Skin of body (tissue), 2 donors: ENCODE measurements around the gene ZNF777. TPM values are rescaled to one million over a fixed set of nuclear protein-coding genes. Genes with fewer than 3 reads are reported as not detected.
"Not testable (repeated sequence)": the region's sequence is repeated elsewhere in the genome, so short reads cannot be mapped to it uniquely, and the experiment has no call there.

Source experiments
- DNase-seq: peaks from one replicate; lab custom pipeline; 2025; lab: John Stamatoyannopoulos, UW
- total RNA-seq: library from RNA; depleted of rRNA; stranded (reverse); fragments of >200 nt; gene quantifications from one replicate; pipeline ENCODE4 v1.2.3, GENCODE V29; 2014

The ZNF777 gene
- 3.4 TPM for total RNA-seq

DNA sequence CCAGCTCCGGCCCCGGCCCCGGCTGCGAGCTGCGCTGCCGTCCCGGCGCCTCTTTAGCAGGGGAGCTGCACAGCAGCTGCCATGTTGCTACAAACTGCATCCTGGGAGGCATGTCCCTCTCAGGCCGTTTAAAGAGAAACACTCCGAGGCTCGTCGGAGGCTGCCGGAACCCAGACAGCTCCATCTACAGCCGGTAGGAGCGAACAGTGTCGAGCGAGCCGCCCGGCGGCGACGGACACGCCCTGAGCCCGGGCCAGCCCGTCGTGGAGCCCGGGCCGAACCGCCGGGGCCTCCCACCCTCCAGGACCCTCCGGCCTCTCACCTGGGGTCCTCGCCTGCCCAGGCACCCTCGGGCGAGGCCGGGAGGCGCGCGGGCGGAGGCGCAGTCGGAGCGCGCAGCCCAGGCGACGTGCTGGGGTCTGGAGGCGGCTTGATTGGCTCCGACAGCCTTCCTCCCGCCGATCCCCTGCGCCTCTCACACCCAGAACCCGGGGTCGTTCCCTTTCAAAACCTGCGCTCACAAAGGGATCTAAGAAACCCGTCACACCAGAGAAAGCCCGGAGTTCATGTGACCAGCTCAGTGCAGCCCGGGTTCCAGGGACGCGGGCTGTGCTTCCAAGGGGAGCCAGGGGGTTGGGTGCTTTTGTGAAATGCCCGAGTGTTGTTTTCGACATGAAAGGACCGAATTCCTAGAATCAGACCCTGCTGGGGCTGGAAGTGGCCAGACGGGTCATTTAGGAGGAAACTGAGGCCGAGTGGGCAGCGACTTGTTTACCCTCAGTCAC lies at the start of gene ZNF777:
ZNF777 (minus strand) TSS at position 570 of the 785 bp plus-strand sequence. CDS start 5,040 bp downstream, outside the sequence.
- DNase-seq: peak; percentile 57

DNA sequence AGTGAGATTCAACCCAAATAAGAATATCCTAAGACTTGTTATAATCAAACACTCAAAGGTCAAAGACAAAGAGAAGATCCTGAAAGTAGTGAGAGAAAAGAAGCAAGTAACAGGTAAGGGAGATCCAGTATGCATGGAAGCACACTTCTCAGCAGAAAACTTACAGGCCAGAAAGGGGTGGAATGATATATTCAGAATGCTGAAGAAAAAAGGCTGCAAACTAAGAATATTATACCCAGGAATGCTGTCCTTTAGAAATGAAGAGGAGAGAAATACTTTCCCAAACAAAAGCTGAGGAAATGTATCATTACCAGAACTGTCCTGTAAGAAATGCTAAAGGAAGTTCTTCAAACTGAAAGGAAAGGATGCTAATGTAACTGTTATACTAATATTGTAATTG lies 49.4 kb upstream of the ZNF777 start:
- DNase-seq: no peak

DNA sequence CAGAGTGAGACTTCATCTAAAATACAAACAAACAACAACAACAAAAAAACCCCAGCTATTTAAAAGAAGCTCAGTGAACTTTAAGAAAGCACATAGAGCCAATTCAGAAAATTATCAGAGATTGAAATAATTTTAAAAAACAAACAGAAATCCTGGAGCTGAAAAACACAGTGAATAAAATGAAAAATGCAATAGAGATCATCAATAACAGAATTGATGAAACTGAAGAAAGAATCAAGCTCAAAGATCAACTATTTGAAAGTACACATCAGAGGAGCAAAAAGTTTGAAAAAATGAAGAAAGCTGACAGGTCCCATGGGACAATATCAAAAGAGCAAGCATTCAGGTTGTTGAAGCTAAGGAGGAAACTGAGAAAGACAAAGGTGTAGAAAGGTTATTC lies 48.9 kb upstream of the ZNF777 start:
- no peak for DNase-seq

DNA sequence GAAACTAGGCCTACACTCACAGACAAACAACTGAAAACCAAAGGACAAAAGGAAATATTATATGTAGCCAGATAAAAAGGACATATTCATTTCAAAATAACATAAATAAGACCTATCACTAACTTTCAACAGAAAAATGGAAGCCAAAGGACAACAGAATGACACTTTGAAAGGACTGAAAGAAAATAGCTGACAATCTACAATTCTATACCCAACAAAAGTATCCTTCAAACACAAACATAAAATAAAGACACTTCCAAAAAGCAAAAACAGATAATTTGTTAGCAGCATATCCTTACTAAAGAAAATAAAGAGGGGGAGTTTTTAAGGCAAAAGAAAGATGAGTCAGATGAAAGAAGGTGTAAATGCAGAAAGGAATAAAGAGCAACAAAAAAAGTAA lies 44.7 kb upstream of the ZNF777 start:
- no peak for DNase-seq

DNA sequence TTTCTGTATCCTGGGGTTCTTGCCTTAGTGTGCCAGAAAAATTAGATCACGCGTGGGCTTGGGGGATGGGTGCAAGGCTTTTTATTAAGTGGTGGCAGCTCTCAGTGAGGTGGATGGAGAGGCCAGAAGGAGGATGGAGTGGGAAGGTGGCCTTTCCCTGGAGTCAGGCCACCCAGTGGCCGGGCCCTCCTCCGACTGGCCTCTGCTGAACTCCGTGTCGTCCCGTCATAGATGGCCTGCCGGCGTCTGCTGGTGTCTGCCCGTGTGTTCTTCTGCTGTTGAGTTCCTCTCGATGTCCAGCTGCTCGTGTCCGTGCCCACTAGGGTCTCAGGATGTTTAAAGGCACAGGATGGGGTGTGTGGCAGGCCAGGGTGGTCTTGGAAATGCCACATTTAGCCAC lies 40.8 kb upstream of the ZNF777 start:
- no peak for DNase-seq

DNA sequence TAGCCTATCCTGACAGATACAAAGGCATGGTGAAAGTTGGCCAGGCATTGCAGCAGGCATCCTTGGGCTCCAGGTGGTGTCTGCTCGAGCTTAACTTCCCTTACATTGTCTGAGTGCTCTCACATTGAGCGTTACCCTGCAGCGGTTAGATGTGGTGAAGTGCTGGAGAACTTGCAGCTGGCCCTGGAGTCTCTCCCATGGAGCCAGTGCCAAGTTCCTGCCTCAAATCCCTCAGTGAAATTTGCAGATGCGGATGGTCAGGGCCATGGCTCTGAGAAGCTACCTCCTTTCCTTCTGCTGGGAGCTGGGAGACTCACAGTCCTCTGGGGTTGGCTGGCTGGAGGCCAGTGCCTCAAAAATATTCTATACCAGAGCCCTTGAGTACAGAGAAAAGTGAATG lies 40.0 kb upstream of the ZNF777 start:
- DNase-seq: no peak

DNA sequence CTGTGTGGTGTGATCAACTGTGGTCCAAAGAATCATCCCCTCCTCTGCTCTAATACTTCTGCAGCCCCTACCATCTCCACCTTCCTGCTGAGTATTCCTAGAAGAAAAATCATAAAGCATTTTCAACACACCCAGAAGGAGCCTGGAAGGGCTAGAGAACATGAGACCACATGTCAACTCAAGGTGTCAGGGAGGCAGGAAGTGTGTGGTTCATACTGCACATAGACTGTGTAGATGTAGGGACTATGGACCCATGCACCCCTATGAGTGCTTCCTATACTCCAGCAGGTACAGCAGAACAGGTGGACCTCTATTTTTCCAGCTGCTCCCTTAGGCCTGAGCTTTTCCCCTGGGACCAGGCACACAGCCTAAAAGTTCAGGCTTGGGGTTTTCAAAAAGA lies 39.3 kb upstream of the ZNF777 start:
- no peak for DNase-seq

DNA sequence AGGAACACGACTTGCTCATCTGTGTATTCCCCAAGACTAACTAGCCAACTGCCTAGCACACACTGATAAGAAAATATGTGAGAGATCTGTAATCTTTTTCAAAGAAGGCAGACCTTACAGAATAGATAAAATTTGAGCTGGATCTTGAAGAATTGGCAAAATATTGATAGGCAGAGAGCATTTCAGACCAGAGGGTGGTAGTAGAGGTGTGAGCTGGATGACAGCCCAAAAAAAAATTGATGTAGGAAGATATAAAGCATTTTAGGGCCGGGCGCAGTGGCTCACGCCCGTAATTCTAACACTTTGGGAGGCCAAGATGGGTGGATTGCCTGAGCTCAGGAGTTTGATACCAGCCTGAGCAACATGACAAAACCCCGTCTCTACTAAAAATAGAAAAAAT lies 37.9 kb upstream of the ZNF777 start:
- no peak for DNase-seq

DNA sequence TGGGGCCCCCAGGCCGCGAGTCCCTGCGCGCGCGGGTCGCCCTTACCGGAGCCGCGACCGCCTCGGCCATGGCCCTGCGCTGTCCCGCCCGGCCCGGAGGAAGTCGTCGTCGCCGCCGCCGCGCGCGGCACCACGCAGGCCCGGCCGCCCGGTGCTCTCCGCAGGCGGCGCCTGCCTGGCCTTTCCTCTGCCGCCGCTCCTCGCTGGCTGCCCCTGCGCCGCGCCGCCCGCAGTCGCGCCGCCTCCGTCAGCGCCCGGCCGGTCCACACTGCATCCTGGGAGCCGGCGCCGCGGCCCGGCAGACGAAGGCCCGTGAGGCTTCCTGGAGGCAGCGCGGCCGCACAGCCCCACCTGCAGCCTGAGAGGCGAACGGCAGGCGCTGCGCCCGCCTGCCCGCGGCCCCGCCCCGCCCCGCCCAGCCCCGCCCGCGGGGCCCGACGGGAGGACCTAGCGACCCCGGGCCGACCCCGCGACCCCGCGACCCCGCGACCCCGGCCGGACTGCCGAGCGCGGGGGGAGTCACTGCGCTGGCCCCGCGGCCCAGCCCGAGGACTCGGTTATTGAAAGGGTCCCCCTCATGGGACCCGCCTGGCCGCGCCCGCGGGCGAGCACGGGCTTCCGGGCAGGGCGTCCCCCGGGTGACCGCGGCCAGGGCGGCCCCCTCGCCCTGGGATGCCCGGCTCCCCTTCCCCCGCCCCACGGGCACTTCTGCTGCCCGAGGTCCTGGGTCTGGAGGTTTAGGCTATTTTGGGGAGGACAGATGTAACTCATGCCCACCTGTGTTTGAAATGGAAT lies 36.8 kb upstream of the ZNF777 start, which contains the start of gene ZNF746:
ZNF746 (minus strand) TSS at position 343 of the 795 bp plus-strand sequence; CDS start at position 70, 273 bp downstream.
- peak; percentile 39 for DNase-seq

DNA sequence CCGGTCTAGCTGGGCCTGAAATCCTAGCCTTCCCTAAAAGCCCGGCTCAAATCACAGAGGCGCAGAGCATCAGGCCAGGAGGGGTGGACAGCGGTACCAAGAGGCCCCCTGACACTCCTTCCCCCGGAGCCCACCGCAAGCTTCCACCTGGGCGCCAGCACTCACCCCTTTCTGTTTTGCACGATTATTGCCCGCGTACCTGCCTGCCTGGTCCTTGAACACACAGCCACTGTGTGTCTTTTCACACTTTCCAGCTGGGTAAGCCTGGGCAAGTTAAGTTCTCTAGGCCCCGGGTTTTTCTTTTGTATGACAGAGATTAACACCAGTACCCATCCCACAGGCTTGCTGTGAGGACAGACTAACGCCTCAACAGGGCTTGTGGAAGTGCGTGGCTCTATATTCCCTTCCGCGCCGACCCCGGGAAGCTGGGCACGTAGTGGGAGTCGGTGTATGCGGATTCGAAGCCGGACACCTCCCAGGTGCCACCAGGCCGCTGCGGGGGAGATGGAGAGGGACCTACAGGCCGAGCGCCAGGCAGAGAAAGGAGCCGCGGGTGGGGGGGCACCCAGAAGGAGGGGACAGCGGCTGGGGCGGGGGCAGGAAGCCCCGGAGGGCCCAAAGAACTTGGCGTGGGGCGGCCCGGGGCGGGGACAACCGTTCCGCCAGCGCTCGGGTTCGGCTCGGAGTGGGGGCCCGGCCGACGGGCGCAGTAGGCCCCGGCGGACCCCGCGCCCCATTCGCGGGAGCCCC lies 36.0 kb upstream of the ZNF777 start:
- DNase-seq: no peak

DNA sequence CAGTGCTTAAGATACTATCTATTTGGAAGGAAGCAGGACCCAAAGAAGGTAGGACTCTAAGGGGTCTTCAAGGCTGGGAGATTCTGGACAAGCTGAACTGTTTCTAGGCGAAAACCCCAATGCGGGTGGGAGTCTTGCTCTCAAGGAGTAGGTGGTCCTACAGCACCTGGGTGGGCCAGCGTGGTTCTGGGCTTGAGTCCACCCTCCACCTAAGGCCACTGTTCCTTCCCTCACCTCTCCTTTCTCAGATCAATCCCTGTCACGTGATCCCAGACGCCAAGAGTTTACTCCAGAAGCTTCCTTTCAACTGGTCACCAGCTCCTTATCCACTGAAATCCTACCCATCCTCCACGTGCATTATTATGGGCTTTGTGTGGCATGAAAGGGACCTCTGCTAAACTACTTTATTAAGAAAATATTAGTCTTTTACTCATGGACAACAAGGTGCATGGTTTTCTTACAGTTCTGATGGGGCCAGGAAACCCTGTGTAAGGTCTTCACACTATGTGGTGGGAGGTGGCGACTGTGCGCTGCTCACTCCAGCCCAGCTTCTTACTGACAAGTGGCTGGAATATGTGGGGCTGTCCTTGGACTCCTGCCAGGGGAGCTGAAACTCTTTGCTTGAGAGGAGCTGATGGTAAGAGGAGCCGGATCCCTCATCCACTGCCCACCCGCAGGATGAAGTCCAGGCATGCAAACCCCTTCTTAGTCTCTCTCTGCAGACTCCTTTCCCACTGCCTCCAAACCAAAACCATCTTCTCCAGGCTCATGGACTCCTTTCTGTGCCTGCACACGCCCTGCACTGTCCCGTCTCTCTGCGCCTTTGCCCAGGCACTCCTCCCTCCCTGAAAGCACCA lies 35.2 kb upstream of the ZNF777 start:
- peak; percentile 45 for DNase-seq

DNA sequence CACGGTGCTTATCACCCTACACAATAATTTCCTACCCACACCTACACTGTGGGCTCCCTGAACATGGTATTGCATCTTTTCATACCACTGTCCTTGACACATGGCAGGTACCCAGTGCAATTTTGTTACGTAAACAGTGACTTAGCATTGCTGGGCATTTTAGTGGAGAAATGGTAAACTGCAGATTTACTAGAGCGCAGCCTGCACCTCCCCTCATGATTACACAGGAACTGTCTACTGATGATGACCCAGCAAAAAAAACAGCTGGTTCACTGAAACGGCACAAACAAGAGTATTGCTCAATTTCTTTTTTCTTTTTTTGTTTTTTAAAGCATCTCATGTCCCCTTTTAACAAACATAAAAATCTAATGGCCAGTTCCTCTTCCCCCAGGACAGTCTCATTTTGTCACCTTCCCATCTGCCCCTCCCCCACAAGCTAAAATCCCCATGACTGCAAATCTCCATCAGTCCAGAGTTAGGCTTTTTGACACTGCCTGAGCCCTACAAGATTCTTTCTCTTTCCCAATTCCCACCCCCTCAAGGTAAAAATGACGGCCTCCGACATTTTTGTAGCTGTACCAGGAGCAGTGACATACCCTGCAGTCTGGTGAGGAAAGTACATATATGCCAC lies 34.0 kb upstream of the ZNF777 start:
- no peak for DNase-seq

DNA sequence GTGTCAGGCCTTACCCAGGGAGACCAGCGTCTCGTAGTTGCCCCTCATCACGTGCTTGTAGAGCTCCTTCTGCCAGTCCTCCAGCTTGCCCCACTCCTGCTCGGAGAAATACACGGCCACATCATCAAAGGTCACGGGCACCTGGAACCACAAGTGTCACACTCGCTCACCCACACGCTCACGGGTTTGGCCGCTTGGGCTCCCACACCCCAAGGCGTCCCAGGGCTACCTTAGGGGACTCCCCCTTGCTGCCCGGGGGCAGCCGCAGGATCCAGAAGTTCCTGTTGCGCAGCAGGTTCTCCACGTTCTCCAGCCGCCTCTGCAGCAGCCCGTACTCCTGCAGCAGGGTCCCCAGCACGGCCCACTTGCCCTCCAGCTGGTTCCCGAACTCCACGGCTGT lies 33.1 kb upstream of the ZNF777 start:
- DNase-seq: not testable (repeated sequence)

DNA sequence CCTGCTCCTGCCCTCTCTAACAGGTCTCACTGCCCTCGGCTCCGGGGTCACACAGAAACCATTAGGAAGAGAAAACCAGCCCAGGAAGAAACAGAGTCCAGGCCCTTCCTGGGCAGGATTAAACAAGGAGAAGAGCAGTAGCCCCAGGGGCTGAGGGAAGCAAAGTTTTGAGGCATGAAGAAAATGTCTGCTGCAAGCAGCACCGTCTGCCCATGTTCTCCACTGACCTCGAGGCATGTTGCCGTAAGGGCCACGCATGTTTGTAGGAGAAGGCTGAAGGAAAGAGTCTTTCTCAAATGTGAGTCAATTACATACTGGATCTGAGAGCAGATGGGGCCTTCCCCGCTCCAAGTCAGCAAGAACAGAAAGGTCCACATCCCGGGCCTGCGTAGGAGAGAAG lies 32.5 kb upstream of the ZNF777 start:
- DNase-seq: no peak

DNA sequence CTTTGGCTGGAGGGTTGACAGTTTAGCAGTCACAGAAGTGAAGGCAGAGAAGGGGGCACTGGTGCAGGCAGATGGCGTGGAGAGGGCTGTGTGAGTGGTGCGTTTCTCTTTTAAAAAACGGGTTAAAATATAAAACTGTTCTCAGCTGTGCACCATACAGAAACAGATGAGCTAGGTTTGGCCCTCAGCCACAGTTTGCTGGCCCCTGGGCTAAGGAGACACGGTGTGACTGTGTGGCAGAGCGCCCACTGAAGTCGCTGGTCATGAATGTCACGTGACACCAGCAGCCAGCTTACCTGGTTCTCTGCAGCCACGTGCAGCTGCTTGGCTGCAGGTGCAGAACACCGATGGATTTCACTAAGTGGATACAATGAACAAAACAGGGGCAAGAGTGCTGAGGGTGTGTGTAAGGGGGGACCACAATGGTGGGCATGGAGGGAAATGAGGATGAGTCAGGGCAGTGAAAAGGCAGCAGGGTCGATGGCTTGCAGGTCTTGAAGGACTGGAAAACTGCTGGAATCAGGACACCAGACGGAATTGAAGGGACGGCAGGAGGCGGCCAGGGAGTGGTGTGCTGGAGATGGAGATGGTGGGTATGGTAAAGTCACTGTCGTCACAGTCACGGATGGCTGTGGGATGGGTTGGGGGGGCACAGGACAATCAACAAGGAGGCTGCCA lies 29.4 kb upstream of the ZNF777 start:
- DNase-seq: no peak

DNA sequence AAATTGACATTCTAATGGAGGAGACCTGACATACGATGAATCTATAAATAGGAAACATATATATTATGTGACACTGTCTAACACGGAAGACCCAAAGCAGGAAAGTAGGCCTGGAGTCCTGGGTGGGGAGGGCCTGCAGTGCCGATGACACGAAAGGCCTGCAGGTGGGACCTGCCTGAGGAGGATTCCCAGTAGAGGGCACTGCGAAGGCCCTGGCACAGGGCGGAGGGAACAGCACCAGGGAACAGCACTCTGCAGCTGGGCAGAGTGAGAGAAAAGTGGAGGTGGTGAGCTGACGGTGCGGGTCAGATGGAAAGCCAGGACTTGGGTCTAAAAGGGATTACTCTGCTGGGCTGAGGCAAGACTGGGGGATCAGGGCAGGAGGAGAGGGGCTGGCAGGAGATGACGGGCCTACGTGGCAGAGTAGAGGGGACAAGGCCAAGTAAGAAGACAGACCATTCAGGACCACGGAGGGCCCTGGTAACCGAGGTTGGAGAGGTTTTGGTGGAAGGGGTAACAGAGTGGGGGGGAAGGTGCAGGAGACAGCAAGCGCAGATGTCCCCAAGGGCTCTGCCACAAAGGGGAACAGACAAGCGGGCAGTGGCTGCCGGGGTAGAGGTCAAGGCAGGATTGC lies 28.6 kb upstream of the ZNF777 start:
- DNase-seq: no peak

DNA sequence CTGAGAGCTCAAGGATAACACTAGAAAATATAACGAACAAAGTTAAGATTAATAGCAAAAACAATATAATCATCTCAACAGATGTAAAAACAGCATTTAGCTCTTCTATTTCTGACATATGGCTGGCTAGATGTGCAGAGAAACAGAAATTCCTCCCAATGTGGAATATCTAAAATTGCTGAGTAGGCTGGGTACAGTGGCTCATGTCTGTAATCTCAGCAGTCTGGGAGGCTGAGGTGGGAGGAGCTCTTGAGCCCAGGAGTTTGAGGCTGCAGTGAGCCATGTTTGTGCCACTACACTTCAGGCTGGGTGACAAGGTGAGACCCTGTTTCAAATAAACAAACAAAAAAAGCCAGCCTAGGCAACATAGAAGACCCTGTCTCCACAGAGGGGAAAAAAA lies 18.7 kb upstream of the ZNF777 start:
- DNase-seq: no peak

DNA sequence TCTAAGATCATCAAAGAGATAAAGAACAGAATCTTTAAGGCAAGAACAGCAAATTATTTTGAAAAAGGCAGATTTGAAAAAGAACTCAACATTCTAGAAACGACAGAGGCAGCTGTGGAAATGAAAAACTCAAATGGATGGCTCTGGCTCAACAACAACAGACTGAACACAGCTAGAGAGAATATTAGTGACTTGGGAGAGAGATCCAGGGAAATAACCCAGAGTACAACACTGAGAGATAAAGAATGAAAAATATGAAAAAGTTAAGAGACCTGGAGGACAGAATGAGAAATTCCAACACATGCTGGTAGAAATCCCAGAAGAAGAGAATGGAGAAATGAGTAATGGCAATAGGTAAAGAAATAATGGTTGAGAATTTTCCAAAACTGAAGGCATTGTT lies 17.9 kb upstream of the ZNF777 start:
- DNase-seq: no peak
